HCT116 (cell line): Measurements from ENCODE around the gene SPATS1. TPM values are rescaled to one million over a fixed set of nuclear protein-coding genes. Genes with fewer than 3 reads are reported as not detected.

ENCODE experiments used
- ATAC-seq: fragments of 200-7000 bp; cut with Tn5 transposase; 2 replicates; pipeline ENCODE4 v1.9.1; 2020; ENCODE audit warnings: mild to moderate bottlenecking, moderate library complexity
- BruUV-seq: library from RNA; stranded (reverse); fragments of 400-500 nt; replicated peaks from 2 replicates; lab custom pipeline; 2021; lab: Mats Ljungman, UMichigan
- CTCF ChIA-PET: fragments of 300-600 bp; sonication (Branson Sonifier 250); formaldehyde crosslinking; loops from one replicate; lab custom pipeline; 2021; ENCODE audit warnings: antibody characterized with exemption; lab: Charles Lee
- POLR2A ChIA-PET: fragments of 300-600, 350-600 bp; sonication (Branson Sonifier 250); formaldehyde crosslinking; loops from one replicate; lab custom pipeline; 2021; ENCODE audit warnings: antibody characterized with exemption; lab: Charles Lee
- RAD21 ChIA-PET, 2 experiments: fragments of 300-600 bp; sonication (Branson Sonifier 250); formaldehyde crosslinking; loops; one replicate each; lab custom pipeline; 2023; ENCODE audit warnings: low total read pairs in 2 of 2; ENCODE audit not compliant: uncharacterized antibody in 2 of 2, unreplicated experiment in 2 of 2, low non-redundant PET in 1 of 2; lab: Charles Lee
- DNase-seq: peaks from one replicate; pipeline ENCODE4 v3.0.0-alpha.2; 2010; ENCODE audit warnings: low read depth, low spot score
- H2AFZ ChIP-seq: fragments of 200-600 bp; shearing (Covaris generic), sonication (generic); 2 replicates; pipeline ENCODE4 v1.6.1; 2017; ENCODE audit warnings: low read depth, mixed run types, mixed read lengths, antibody characterized with exemption, low read length; ENCODE audit not compliant: poor library complexity, severe bottlenecking
- H3K27ac ChIP-seq: 2 replicates; pipeline ENCODE4 v1.5.1; 2012; ENCODE audit warnings: low read depth, low read length
- H3K27me3 ChIP-seq: fragments of 200-600 bp; sonication (generic); 2 replicates; pipeline ENCODE4 v1.6.1; 2016; ENCODE audit warnings: mixed run types, low read length, mixed read lengths; ENCODE audit not compliant: insufficient read depth
- H3K36me3 ChIP-seq, 2 experiments: fragments of 200-500 bp in 1 of 2; fragments of 200-600 bp in 1 of 2; sonication (Bioruptor generic) in 1 of 2; sonication (generic) in 1 of 2; 2 replicates each; pipeline versions ENCODE4 v1.5.1 to v1.6.1; 2014 to 2016; ENCODE audit warnings: low read length in 2 of 2, inconsistent platforms in 1 of 2, mixed read lengths in 1 of 2, mixed run types in 1 of 2; ENCODE audit not compliant: insufficient read depth in 2 of 2, control insufficient read depth in 1 of 2
- H3K4me1 ChIP-seq, 2 experiments: fragments of 200-600 bp in 1 of 2; sonication (generic) in 1 of 2; 2 replicates each; pipeline versions ENCODE4 v1.5.1 to v1.6.1; 2012 to 2017; ENCODE audit warnings: low read length in 2 of 2, inconsistent platforms in 1 of 2, mild to moderate bottlenecking in 1 of 2, mixed read lengths in 1 of 2, mixed run types in 1 of 2, moderate library complexity in 1 of 2; ENCODE audit not compliant: insufficient read depth in 2 of 2, control insufficient read depth in 1 of 2
- H3K4me2 ChIP-seq: fragments of 200-600 bp; sonication (generic); 2 replicates; pipeline ENCODE4 v1.6.1; 2017; ENCODE audit warnings: mixed run types, low read length, mixed read lengths
- H3K4me3 ChIP-seq, 2 experiments: fragments of 200-600 bp in 1 of 2; sonication (generic) in 1 of 2; replicated peaks in 1 of 2; 2 replicates each; pipeline ENCODE4 v1.5.1; 2011 to 2016; ENCODE audit warnings: low read length in 2 of 2, control low read depth in 1 of 2, low read depth in 1 of 2, mild to moderate bottlenecking in 1 of 2, mixed read lengths in 1 of 2, mixed run types in 1 of 2
- H3K79me2 ChIP-seq: fragments of 200-600 bp; sonication (generic); 2 replicates; pipeline ENCODE4 v1.6.1; 2017; ENCODE audit warnings: mild to moderate bottlenecking, mixed run types, low read length, moderate library complexity, mixed read lengths; ENCODE audit not compliant: insufficient read depth
- H3K9ac ChIP-seq: fragments of 200-600 bp; sonication (generic); 2 replicates; pipeline ENCODE4 v1.6.1; 2016; ENCODE audit warnings: low read length, mixed read lengths
- H3K9me2 ChIP-seq: fragments of 200-600 bp; sonication (generic), shearing (Covaris generic); 2 replicates; pipeline ENCODE4 v1.6.1; 2017; ENCODE audit warnings: mixed run types, mild to moderate bottlenecking, moderate library complexity; ENCODE audit not compliant: insufficient read depth
- H3K9me3 ChIP-seq, 2 experiments: fragments of 200-500 bp in 1 of 2; fragments of 200-600 bp in 1 of 2; sonication (Bioruptor generic) in 1 of 2; sonication (generic) in 1 of 2; 2 replicates each; pipeline ENCODE4 v1.6.1; 2014 to 2017; ENCODE audit warnings: low read length in 2 of 2, mixed read lengths in 2 of 2, inconsistent platforms in 1 of 2, low read depth in 1 of 2, mild to moderate bottlenecking in 1 of 2, mixed run types in 1 of 2, moderate library complexity in 1 of 2; ENCODE audit not compliant: control insufficient read depth in 1 of 2, insufficient read depth in 1 of 2
- H4K20me1 ChIP-seq: fragments of 200-600 bp; sonication (generic), shearing (Covaris generic); 2 replicates; pipeline ENCODE4 v1.6.1; 2017; ENCODE audit warnings: mixed run types, mild to moderate bottlenecking, moderate library complexity; ENCODE audit not compliant: insufficient read depth
- ATF3 ChIP-seq: IDR thresholded peaks from 2 replicates; pipeline ENCODE4 v1.6.1; 2012
- EZH2 ChIP-seq: fragments of 200-600 bp; sonication (generic); IDR thresholded peaks from 2 replicates; pipeline ENCODE4 v1.6.1; 2017; ENCODE audit warnings: antibody characterized with exemption, mixed run types
- FOSL1 ChIP-seq: IDR thresholded peaks from 2 replicates; pipeline ENCODE4 v1.6.1; 2012; ENCODE audit warnings: low read depth
- JUND ChIP-seq: IDR thresholded peaks from 2 replicates; pipeline ENCODE4 v1.6.1; 2012
- POLR2A ChIP-seq: IDR thresholded peaks from 2 replicates; pipeline ENCODE4 v1.7.0; 2011; ENCODE audit warnings: borderline replicate concordance; ENCODE audit not compliant: insufficient read depth, insufficient read length; ENCODE audit errors: extremely low read depth
- POLR2AphosphoS5 ChIP-seq: IDR thresholded peaks from 2 replicates; pipeline ENCODE4 v1.6.1; 2011; ENCODE audit warnings: mild to moderate bottlenecking, low read depth, low read length, moderate library complexity
- REST ChIP-seq: IDR thresholded peaks from 2 replicates; pipeline ENCODE4 v1.6.1; 2012; ENCODE audit warnings: low read depth
- SIN3A ChIP-seq: IDR thresholded peaks from 2 replicates; pipeline ENCODE4 v1.6.1; 2012; ENCODE audit warnings: low read depth
- SP1 ChIP-seq: IDR thresholded peaks from 2 replicates; pipeline ENCODE4 v1.6.1; 2012; ENCODE audit warnings: low read depth
- ZFX ChIP-seq: fragments of 450-650 bp; IDR thresholded peaks from 2 replicates; pipeline ENCODE4 v1.6.1; 2017
- ZNF274 ChIP-seq: fragments of 200-500 bp; sonication (Bioruptor generic); IDR thresholded peaks from 2 replicates; pipeline ENCODE4 v1.6.1; 2014; ENCODE audit warnings: mild to moderate bottlenecking, low read depth, low read length, inconsistent platforms
- intact Hi-C: fragments of 100-400 bp; cut with micrococcal nuclease; formaldehyde crosslinking; loops from 2 replicates; pipeline ENCODE4 v1.10.0; 2022
- total RNA-seq: library from RNA; stranded (reverse); gene quantifications from one replicate; pipeline ENCODE4 v1.2.1, GENCODE V29; 2021; ENCODE audit not compliant: unreplicated experiment

The SPATS1 gene
- total RNA-seq, 1 experiment from 2014 or later = not detected

DNA sequence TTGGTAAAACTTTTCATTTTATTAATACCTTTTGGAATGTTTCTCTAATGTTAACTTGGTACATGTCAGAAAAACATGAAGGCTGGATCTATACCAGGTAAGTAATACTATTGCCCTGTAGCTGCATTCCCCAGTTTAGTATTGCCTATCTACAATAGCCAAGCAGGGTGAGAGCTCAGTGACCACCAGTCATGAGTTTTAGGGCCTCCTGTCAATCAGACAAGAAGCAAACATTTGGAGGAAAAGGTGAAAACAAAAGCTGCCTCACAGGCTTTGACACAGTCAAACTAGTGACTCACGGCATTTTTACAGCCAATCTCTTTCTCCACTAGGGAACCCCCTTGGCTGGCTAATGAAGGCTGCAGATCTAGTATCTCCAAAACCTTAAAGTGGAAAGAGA, 35.5 kb downstream of the SPATS1 start (continued):
- TF ChIP-seq REST (no peak), JUND (no peak), FOSL1 (no peak), EZH2 (no peak), ZFX (no peak)

- CTCF ChIA-PET = no interaction called here
- Histone ChIP-seq H3K9me2 (no peaks in the 10 kb centered on the region), H4K20me1 (no peaks in the 10 kb centered on the region), H2AFZ (no peak overlapping the region), H3K4me2 (no peak overlapping the region), H3K27ac (no peak overlapping the region), H3K9me3 (no peaks in the 10 kb centered on the region), H3K4me1 (peaks cover 3 to 5% of the 10 kb centered on the region in 2 experiments; a peak in 3 of 4 replicates), H3K4me3 (no peak overlapping the region), H3K36me3 (no peaks in the 10 kb centered on the region)
- RAD21 ChIA-PET = no interaction called here
- no peak for ATAC-seq
- DNase-seq = no peak
- TF ChIP-seq REST = no peak
- no peak for TF ChIP-seq ATF3
- no peak for TF ChIP-seq ZNF274
- TF ChIP-seq SP1 = no peak
- no peak for TF ChIP-seq ZFX
- TF ChIP-seq JUND = no peak
- TF ChIP-seq SIN3A = no peak
- TF ChIP-seq POLR2A = no peak
- TF ChIP-seq POLR2AphosphoS5 = no peak
- TF ChIP-seq, all 23 proteins: peak for 0
- no TSS peak for BruUV-seq
- Histone ChIP-seq H3K9ac (no peak overlapping the region), H3K79me2 (no peaks in the 10 kb centered on the region), H3K27me3 (no peaks in the 10 kb centered on the region; the same call in 1 of the 2 replicates)
- POLR2A ChIA-PET = interaction anchor here (1.4 kb wide), 1 partner anchor 11 kb away, joined by 3 read pairs; no protein-coding TSS in a partner anchor
- intact Hi-C loops = no loop called here
These were observed 39.3 kb downstream of the SPATS1 start for GRCh38 chr6:44381739-44382138.
